Activated CD4-positive, alpha-beta memory T cell treated with anti-CD3 and anti-CD28 coated beads for 36 hours (primary cell): ENCODE measurements around the gene CSNK1A1. TPM values are rescaled to one million over a fixed set of nuclear protein-coding genes. Genes with fewer than 3 reads are reported as not detected.

Experiments
- CTCF ChIA-PET: fragments of 350-600 bp; sonication (Branson Sonifier 250); formaldehyde crosslinking; loops from one replicate; lab custom pipeline; 2021; ENCODE audit warnings: antibody characterized with exemption, inconsistent platforms; lab: Charles Lee
- POLR2A ChIA-PET: fragments of 350-600 bp; sonication (Branson Sonifier 250); formaldehyde crosslinking; loops from one replicate; lab custom pipeline; 2021; ENCODE audit warnings: antibody characterized with exemption; lab: Charles Lee
- DNase-seq: peaks from one replicate; pipeline ENCODE4 v3.0.0-alpha.2; 2020
- H3K27ac Mint-ChIP-seq: one replicate; pipeline ENCODE4 v1.8.0; 2021; ENCODE audit warnings: mixed read lengths
- H3K27me3 Mint-ChIP-seq: one replicate; pipeline ENCODE4 v1.8.0; 2021; ENCODE audit warnings: mixed read lengths
- H3K36me3 Mint-ChIP-seq: one replicate; pipeline ENCODE4 v1.8.0; 2021; ENCODE audit warnings: mixed read lengths
- H3K4me1 Mint-ChIP-seq: one replicate; pipeline ENCODE4 v1.8.0; 2021; ENCODE audit warnings: low read depth, mixed read lengths
- H3K4me3 Mint-ChIP-seq: one replicate; pipeline ENCODE4 v1.8.0; 2021; ENCODE audit warnings: mild to moderate bottlenecking, mixed read lengths
- H3K9me3 Mint-ChIP-seq: one replicate; pipeline ENCODE4 v1.8.0; 2021; ENCODE audit warnings: mixed read lengths
- intact Hi-C: fragments of 100-400 bp; cut with micrococcal nuclease; formaldehyde crosslinking; loops from one replicate; pipeline ENCODE4 v1.15.1; 2023
- total RNA-seq, 2 experiments: library from RNA; stranded (reverse); gene quantifications; one replicate each; pipeline ENCODE4 v1.2.3, GENCODE V29; 2021

CSNK1A1 gene
- total RNA-seq, 2 experiments from 2014 or later, result 165 to 170 TPM

DNA sequence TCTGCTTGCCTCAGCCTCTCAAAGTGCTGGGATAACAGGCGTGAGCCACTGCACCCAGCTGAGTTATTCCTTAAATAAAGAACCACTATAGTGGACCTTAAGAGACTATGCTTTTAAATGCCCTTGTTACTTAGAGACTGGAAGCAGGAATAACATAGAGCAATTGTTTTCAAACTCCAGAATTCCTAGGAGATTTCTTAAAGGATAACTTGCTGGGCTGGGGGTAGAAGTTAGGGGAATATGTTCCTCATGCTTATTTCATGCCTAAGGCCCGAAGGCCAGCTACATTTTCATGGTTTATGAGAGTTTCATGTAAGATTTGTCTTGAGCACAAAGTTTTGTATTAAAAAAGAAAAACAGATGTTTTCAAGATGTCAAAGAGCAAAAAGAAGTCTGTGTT lies 48.2 kb downstream of the CSNK1A1 start:
- Mint-ChIP-seq H3K4me3 (no peak overlapping the region), H3K4me1 (no peaks in the 10 kb centered on the region), H3K27me3 (no peaks in the 10 kb centered on the region), H3K9me3 (no peaks in the 10 kb centered on the region), H3K36me3 (peaks cover 50% of the 10 kb centered on the region), H3K27ac (no peak overlapping the region)
- CTCF ChIA-PET, result no interaction called here
- intact Hi-C loops, result no loop called here
- POLR2A ChIA-PET, result no interaction called here
- no peak for DNase-seq

- intact Hi-C loops, result no loop called here
- POLR2A ChIA-PET, result no interaction called here
- Mint-ChIP-seq H3K27ac (no peak overlapping the region), H3K27me3 (no peaks in the 10 kb centered on the region), H3K4me1 (no peaks in the 10 kb centered on the region), H3K36me3 (peaks cover 42% of the 10 kb centered on the region), H3K4me3 (no peak overlapping the region), H3K9me3 (no peaks in the 10 kb centered on the region)
- CTCF ChIA-PET, result no interaction called here
- no peak for DNase-seq
These were observed 50.2 kb downstream of the CSNK1A1 start for GRCh38 chr5:149500922-149501582.

GRCh38 chr5:149498724-149499336 lies 52.4 kb downstream of the CSNK1A1 start:
- Mint-ChIP-seq H3K4me3 (no peak overlapping the region), H3K27ac (no peak overlapping the region), H3K27me3 (no peaks in the 10 kb centered on the region), H3K36me3 (peaks cover 36% of the 10 kb centered on the region), H3K9me3 (no peaks in the 10 kb centered on the region), H3K4me1 (no peaks in the 10 kb centered on the region)
- ChIA-PET POLR2A (interaction anchor here (0.9 kb wide), 1 partner anchor 40 kb away, joined by 3 read pairs; no protein-coding TSS in a partner anchor), CTCF (interaction anchor here (2.5 kb wide), 1 partner anchor 66 kb away, joined by 10 read pairs; no protein-coding TSS in a partner anchor)
- intact Hi-C loops, result no loop called here
- DNase-seq, result no peak

DNA sequence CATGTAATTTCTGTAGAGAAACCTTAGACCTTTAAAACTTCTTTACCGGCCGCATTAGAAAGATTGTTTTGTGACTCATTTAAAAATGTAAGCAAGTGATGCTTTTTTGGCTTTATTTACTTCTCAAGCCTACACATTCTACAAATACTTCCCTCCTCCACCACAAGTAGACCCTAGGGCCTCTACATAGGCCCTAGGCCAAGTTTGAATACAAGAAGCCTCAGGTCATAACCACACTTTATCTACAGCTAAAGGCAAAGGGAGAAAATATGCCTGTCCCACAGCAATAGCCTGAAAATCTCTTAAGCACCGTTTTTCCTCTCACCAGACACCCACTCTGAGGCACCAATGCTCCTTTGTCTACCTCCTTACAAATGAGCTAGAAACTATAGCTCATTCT lies 53.9 kb downstream of the CSNK1A1 start:
- DNase-seq, result no peak
- H3K27ac Mint-ChIP-seq, result peak overlapping the region; percentile 26
- H3K9me3 Mint-ChIP-seq, result no peaks in the 10 kb centered on the region
- no peaks in the 10 kb centered on the region for H3K27me3 Mint-ChIP-seq
- intact Hi-C loops, result no loop called here
- CTCF ChIA-PET, result interaction anchor here (0.6 to 2.5 kb wide), 6 partner anchors 36 to 1096 kb away, joined by 3 to 10 read pairs (median 5); no protein-coding TSS in a partner anchor
- H3K4me1 Mint-ChIP-seq, result no peaks in the 10 kb centered on the region
- no peak overlapping the region for H3K4me3 Mint-ChIP-seq
- peaks cover 35% of the 10 kb centered on the region for H3K36me3 Mint-ChIP-seq
- POLR2A ChIA-PET, result interaction anchor here (0.6 kb wide), 2 partner anchors 88 to 116 kb away, joined by 3 read pairs; no protein-coding TSS in a partner anchor

DNA sequence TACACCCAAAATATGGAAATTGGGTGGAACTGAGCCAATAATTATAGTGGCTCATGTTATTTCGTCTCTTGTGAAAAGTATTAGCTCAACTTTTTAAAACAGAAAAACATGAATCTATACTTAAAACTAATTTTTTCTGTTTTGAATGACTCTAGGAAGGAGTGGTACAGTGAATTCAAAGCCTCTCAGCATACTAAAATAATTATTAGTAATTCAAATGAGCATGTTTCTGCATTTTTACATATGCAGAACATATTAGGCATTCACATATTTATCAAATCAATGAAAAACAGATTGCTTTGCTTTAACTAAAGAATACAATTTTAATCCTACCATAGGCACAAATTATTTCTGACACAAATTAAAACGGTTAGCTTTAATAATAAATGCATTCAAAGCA lies 54.3 kb downstream of the CSNK1A1 start:
- intact Hi-C loops, result no loop called here
- peaks cover 35% of the 10 kb centered on the region for H3K36me3 Mint-ChIP-seq
- H3K4me3 Mint-ChIP-seq, result no peak overlapping the region
- POLR2A ChIA-PET, result interaction anchor here (0.6 kb wide), 1 partner anchor 116 kb away, joined by 3 read pairs; no protein-coding TSS in a partner anchor
- H3K27me3 Mint-ChIP-seq, result no peaks in the 10 kb centered on the region
- H3K9me3 Mint-ChIP-seq, result no peaks in the 10 kb centered on the region
- CTCF ChIA-PET, result interaction anchor here (0.6 to 2.5 kb wide), 5 partner anchors 55 to 1095 kb away, joined by 3 to 10 read pairs (median 5); no protein-coding TSS in a partner anchor
- no peak for DNase-seq
- H3K27ac Mint-ChIP-seq, result no peak overlapping the region
- H3K4me1 Mint-ChIP-seq, result no peaks in the 10 kb centered on the region

DNA sequence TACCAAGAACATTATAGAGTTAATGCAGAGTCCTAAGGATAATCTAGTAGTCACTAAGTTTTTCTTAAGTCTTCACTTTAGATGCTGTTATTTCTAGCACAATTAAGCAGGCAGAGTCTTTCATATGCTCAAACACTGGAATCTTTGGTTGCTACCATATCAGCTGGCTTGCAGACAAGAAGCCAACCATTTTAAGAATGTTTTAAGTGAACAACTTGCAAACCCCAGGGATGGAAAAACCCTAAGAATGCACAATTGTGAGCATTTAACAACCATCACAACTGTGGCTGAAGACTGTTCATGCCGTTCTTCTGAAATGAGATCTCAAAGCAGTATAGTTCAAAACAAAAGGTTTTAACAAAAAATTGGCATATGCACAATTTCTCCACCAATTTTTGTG lies 55.1 kb downstream of the CSNK1A1 start:
- CTCF ChIA-PET, result interaction anchor here (2.5 kb wide), 1 partner anchor 68 kb away, joined by 10 read pairs; no protein-coding TSS in a partner anchor
- no peak for DNase-seq
- intact Hi-C loops, result no loop called here
- Mint-ChIP-seq H3K27ac (no peak overlapping the region), H3K27me3 (no peaks in the 10 kb centered on the region), H3K9me3 (no peaks in the 10 kb centered on the region), H3K36me3 (peaks cover 32% of the 10 kb centered on the region), H3K4me3 (no peak overlapping the region), H3K4me1 (no peaks in the 10 kb centered on the region)
- POLR2A ChIA-PET, result no interaction called here

- intact Hi-C loops, result no loop called here
- no peaks in the 10 kb centered on the region for H3K9me3 Mint-ChIP-seq
- no peaks in the 10 kb centered on the region for H3K27me3 Mint-ChIP-seq
- H3K27ac Mint-ChIP-seq, result no peak overlapping the region
- DNase-seq, result no peak
- no peak overlapping the region for H3K4me3 Mint-ChIP-seq
- CTCF ChIA-PET, result no interaction called here
- no peaks in the 10 kb centered on the region for H3K4me1 Mint-ChIP-seq
- peaks cover 27% of the 10 kb centered on the region for H3K36me3 Mint-ChIP-seq
- POLR2A ChIA-PET, result no interaction called here
These were observed 55.6 kb downstream of the CSNK1A1 start for GRCh38 chr5:149495673-149496072.

DNA sequence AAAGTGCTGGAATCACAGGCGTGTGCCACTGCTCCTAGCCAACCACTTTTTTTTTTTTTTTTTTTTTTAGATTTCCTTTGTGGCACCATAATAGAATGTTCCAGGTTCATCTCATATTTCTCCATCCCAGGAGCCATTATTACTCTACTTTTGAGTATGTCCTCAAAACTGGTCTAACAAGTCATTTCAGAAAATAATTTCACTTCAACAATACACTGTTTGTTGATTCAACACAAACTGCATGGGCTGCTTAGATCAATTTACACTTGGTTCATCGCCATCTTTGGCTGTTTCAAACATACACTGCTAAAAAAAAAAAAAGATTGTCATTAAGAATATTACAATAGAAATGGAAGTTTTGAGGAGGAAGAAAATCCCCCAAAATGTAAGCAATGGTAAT lies 57.9 kb downstream of the CSNK1A1 start:
- no peaks in the 10 kb centered on the region for H3K27me3 Mint-ChIP-seq
- no peaks in the 10 kb centered on the region for H3K9me3 Mint-ChIP-seq
- intact Hi-C loops, result loop anchor here (5.0 kb wide), 1 partner anchor 49 kb away; no protein-coding TSS in a partner anchor
- H3K4me3 Mint-ChIP-seq, result no peak overlapping the region
- no peak for DNase-seq
- POLR2A ChIA-PET, result no interaction called here
- H3K27ac Mint-ChIP-seq, result no peak overlapping the region
- CTCF ChIA-PET, result interaction anchor here (1.5 kb wide), 1 partner anchor 54 kb away, joined by 3 read pairs; no protein-coding TSS in a partner anchor
- H3K4me1 Mint-ChIP-seq, result peaks cover 4% of the 10 kb centered on the region
- peaks cover 24% of the 10 kb centered on the region for H3K36me3 Mint-ChIP-seq

DNA sequence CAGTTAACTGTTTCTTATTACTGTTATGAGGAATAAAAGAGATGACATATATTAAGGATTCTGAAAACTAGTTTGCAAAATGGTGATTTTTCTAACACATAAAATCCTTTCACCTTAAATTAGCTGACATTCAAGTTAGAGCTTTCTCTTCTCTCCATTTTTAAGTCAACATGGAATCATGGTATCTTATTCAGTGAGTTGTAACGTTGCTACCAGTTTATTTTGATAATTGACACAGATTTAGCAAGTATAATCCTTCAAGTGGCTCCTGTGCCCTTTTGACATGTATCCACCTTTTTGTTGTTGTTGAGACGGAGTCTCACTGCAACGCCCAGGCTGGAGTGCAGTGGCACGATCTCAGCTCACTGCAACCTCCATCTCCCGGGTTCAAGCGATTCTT lies 58.5 kb downstream of the CSNK1A1 start:
- no peaks in the 10 kb centered on the region for H3K27me3 Mint-ChIP-seq
- H3K9me3 Mint-ChIP-seq, result no peaks in the 10 kb centered on the region
- POLR2A ChIA-PET, result no interaction called here
- H3K36me3 Mint-ChIP-seq, result peaks cover 24% of the 10 kb centered on the region
- H3K4me3 Mint-ChIP-seq, result no peak overlapping the region
- no peak for DNase-seq
- H3K4me1 Mint-ChIP-seq, result peaks cover 4% of the 10 kb centered on the region
- intact Hi-C loops, result loop anchor here (5.0 kb wide), 1 partner anchor 50 kb away; no protein-coding TSS in a partner anchor
- CTCF ChIA-PET, result no interaction called here
- no peak overlapping the region for H3K27ac Mint-ChIP-seq

DNA sequence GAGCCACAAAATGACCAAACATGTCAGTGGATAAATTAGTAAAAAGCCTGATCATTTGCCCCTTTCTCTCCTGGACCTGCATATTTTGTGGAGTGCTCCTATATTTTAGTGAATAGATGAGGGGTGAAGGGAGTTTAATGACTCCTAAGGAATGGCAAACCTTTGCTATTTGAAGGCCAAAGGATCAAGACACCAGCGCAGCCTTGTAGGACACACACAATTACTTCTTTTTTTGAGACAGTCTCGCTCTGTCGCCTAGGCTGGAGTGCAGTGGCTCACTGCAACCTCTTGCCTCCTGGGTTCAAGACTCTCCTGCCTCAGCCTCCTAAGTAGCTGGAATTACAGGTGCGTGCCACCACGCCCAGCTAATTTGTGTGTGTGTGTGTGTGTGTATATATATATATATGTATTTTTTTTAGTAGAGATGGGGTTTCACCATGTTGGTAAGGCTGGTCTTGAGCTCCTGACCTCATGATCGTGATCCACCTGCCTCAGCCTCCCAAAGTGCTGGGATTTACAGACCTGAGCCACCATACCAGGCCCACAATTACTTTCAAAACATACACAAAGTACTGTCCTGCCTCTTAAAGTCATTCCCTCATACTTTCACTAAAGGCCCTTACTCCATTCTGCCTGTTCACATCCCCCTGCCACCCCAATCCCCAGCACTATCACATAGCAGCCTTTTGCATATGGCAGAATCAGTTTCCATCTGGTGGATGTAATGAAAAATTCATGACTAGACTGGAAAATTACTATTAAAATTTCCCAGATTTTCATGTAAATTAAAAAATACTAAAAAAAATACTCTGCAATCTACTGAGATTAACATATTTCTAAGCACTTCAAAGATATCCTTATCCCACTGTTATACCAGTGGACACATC lies 60.4 kb downstream of the CSNK1A1 start:
- ChIA-PET POLR2A (interaction anchor here (0.6 kb wide), 1 partner anchor 558 kb away, joined by 3 read pairs; no protein-coding TSS in a partner anchor), CTCF (no interaction called here)
- no peaks in the 10 kb centered on the region for H3K27me3 Mint-ChIP-seq
- H3K4me1 Mint-ChIP-seq, result peaks cover 4% of the 10 kb centered on the region
- H3K36me3 Mint-ChIP-seq, result peaks cover 13% of the 10 kb centered on the region
- no peaks in the 10 kb centered on the region for H3K9me3 Mint-ChIP-seq
- DNase-seq, result no peak
- intact Hi-C loops, result loop anchor here (5.0 kb wide), 1 partner anchor 51 kb away; no protein-coding TSS in a partner anchor
- H3K4me3 Mint-ChIP-seq, result no peak overlapping the region
- no peak overlapping the region for H3K27ac Mint-ChIP-seq

GRCh38 chr5:149489605-149490037 lies 61.6 kb downstream of the CSNK1A1 start:
- Mint-ChIP-seq H3K27me3 (no peaks in the 10 kb centered on the region), H3K9me3 (no peaks in the 10 kb centered on the region), H3K27ac (no peak overlapping the region), H3K36me3 (peaks cover 10% of the 10 kb centered on the region), H3K4me3 (no peak overlapping the region), H3K4me1 (peaks cover 4% of the 10 kb centered on the region)
- DNase-seq, result no peak
- CTCF ChIA-PET, result no interaction called here
- intact Hi-C loops, result loop anchor here (5.0 kb wide), 1 partner anchor 53 kb away; no protein-coding TSS in a partner anchor
- POLR2A ChIA-PET, result no interaction called here
